ENCODE data around the gene HSBP1.

The HSBP1 gene

GRCh38 chr16:83807710-83808572, at the start of gene HSBP1:
Gene HSBP1 (plus strand): TSS chr16:83807978. CDS start chr16:83808077, 99 bp downstream.
- TF ChIP-seq, protein P1, sequence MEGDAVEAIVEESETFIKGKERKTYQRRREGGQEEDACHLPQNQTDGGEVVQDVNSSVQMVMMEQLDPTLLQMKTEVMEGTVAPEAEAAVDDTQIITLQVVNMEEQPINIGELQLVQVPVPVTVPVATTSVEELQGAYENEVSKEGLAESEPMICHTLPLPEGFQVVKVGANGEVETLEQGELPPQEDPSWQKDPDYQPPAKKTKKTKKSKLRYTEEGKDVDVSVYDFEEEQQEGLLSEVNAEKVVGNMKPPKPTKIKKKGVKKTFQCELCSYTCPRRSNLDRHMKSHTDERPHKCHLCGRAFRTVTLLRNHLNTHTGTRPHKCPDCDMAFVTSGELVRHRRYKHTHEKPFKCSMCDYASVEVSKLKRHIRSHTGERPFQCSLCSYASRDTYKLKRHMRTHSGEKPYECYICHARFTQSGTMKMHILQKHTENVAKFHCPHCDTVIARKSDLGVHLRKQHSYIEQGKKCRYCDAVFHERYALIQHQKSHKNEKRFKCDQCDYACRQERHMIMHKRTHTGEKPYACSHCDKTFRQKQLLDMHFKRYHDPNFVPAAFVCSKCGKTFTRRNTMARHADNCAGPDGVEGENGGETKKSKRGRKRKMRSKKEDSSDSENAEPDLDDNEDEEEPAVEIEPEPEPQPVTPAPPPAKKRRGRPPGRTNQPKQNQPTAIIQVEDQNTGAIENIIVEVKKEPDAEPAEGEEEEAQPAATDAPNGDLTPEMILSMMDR (conservative IDR thresholded peaks at IDR 0.05; ENCODE audit: low read length) = no peak
- TF ChIP-seq EZH2phosphoT487 (IDR thresholded peaks at IDR 0.05; ENCODE audit: borderline replicate concordance) = no peak
- peaks cover 31% of the 10 kb centered on the region for H4K20me1 ChIP-seq (ENCODE audit: insufficient read depth, low read length, poor library complexity, severe bottlenecking)
- H3K27me3 ChIP-seq (ENCODE audit: insufficient read depth, low read length, poor library complexity, severe bottlenecking) = no peaks in the 10 kb centered on the region
- peak within 1 kb of the TSS; percentile 92 for H3K9ac ChIP-seq (ENCODE audit: low read depth, low read length, poor library complexity, severe bottlenecking)
- peaks cover 42% of the 10 kb centered on the region for H3K79me2 ChIP-seq (ENCODE audit: insufficient read depth, low read length)
- peak within 1 kb of the TSS; percentile 94 for H3K4me2 ChIP-seq (ENCODE audit: low read depth, low read length, poor library complexity, severe bottlenecking)
- peak within 1 kb of the TSS; percentile 97 for H3K4me3 ChIP-seq (ENCODE audit: low read length, poor library complexity, severe bottlenecking)
- peaks cover 23% of the 10 kb centered on the region for H3K4me1 ChIP-seq (ENCODE audit: insufficient read depth, low read length, poor library complexity, severe bottlenecking)
- H3K36me3 ChIP-seq (ENCODE audit: insufficient read depth, low read length) = peaks cover 6% of the 10 kb centered on the region; the same call in 1 of the 2 replicates
- H3K9me3 ChIP-seq (ENCODE audit: insufficient read depth, low read depth, low read length) = no peaks in the 10 kb centered on the region
- no peaks in the 10 kb centered on the region for H3F3A ChIP-seq (ENCODE audit: low read depth)
- H3K9me2 ChIP-seq (replicated peaks; ENCODE audit: low read depth, low read length) = no peaks in the 10 kb centered on the region
- H2AFZ ChIP-seq (ENCODE audit: low read length) = peak within 1 kb of the TSS; percentile 84

- Histone ChIP-seq H3K27me3 (ENCODE audit: insufficient read depth, low read length, poor library complexity, severe bottlenecking) (no peaks in the 10 kb centered on the region), H3K9me3 (ENCODE audit: insufficient read depth, low read depth, low read length) (no peaks in the 10 kb centered on the region), H3K36me3 (ENCODE audit: insufficient read depth, low read length) (no peaks in the 10 kb centered on the region), H3K9ac (ENCODE audit: low read depth, low read length, poor library complexity, severe bottlenecking) (peak overlapping the region; percentile 18), H3K4me3 (ENCODE audit: low read length, poor library complexity, severe bottlenecking) (no peak overlapping the region), H4K20me1 (ENCODE audit: insufficient read depth, low read length, poor library complexity, severe bottlenecking) (no peaks in the 10 kb centered on the region), H3K4me2 (ENCODE audit: low read depth, low read length, poor library complexity, severe bottlenecking) (no peak overlapping the region), H3F3A (ENCODE audit: low read depth) (no peaks in the 10 kb centered on the region), H2AFZ (ENCODE audit: low read length) (peak overlapping the region; percentile 33; the same call in 1 of the 2 replicates), H3K79me2 (ENCODE audit: insufficient read depth, low read length) (no peaks in the 10 kb centered on the region), H3K9me2 (replicated peaks; ENCODE audit: low read depth, low read length) (no peaks in the 10 kb centered on the region), H3K4me1 (ENCODE audit: insufficient read depth, low read length, poor library complexity, severe bottlenecking) (peaks cover 38% of the 10 kb centered on the region)
- TF ChIP-seq EZH2phosphoT487 (IDR thresholded peaks at IDR 0.05; ENCODE audit: borderline replicate concordance) = no peak
- TF ChIP-seq, protein P1 (conservative IDR thresholded peaks at IDR 0.05; ENCODE audit: low read length) = no peak
Measured at GRCh38 chr16:83762141-83762991, 45.4 kb upstream of the HSBP1 start.

DNA sequence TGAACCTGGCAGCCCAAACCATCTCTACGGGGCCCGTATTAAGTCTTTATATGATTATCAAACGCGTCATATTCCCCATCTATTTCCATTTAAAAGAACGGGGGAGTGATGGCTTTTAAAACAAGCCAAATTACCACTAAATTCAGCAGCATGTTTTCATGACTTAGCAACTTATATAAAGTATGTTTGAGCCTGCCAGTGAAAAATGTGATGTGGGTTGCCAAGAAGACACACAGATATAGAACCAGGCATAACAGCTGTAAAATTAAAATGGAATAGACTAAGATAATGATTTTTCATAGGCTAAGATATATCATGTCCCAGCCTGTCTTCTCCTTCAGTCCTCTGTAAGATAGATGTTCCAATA, 44.8 kb upstream of the HSBP1 start:
- no peaks in the 10 kb centered on the region for H4K20me1 ChIP-seq (ENCODE audit: insufficient read depth, low read length, poor library complexity, severe bottlenecking)
- H3K36me3 ChIP-seq (ENCODE audit: insufficient read depth, low read length) = no peaks in the 10 kb centered on the region
- no peak for TF ChIP-seq EZH2phosphoT487 (IDR thresholded peaks at IDR 0.05; ENCODE audit: borderline replicate concordance)
- TF ChIP-seq, protein P1 (conservative IDR thresholded peaks at IDR 0.05; ENCODE audit: low read length) = no peak
- H2AFZ ChIP-seq (ENCODE audit: low read length) = peak overlapping the region; percentile 33; the same call in 1 of the 2 replicates
- no peaks in the 10 kb centered on the region for H3K27me3 ChIP-seq (ENCODE audit: insufficient read depth, low read length, poor library complexity, severe bottlenecking)
- H3F3A ChIP-seq (ENCODE audit: low read depth) = no peaks in the 10 kb centered on the region
- peaks cover 38% of the 10 kb centered on the region for H3K4me1 ChIP-seq (ENCODE audit: insufficient read depth, low read length, poor library complexity, severe bottlenecking)
- H3K9ac ChIP-seq (ENCODE audit: low read depth, low read length, poor library complexity, severe bottlenecking) = peak overlapping the region; percentile 18
- no peaks in the 10 kb centered on the region for H3K9me2 ChIP-seq (replicated peaks; ENCODE audit: low read depth, low read length)
- no peaks in the 10 kb centered on the region for H3K9me3 ChIP-seq (ENCODE audit: insufficient read depth, low read depth, low read length)
- H3K79me2 ChIP-seq (ENCODE audit: insufficient read depth, low read length) = no peaks in the 10 kb centered on the region
- H3K4me2 ChIP-seq (ENCODE audit: low read depth, low read length, poor library complexity, severe bottlenecking) = no peak overlapping the region
- H3K4me3 ChIP-seq (ENCODE audit: low read length, poor library complexity, severe bottlenecking) = no peak overlapping the region
